A673 (cell line): ENCODE measurements around the gene LRRC41. TPM values are rescaled to one million over a fixed set of nuclear protein-coding genes. Genes with fewer than 3 reads are reported as not detected.

Source experiments
- BruUV-seq: library from RNA; stranded (reverse); fragments of 400-500 nt; replicated peaks from 2 replicates; lab custom pipeline; 2021; lab: Mats Ljungman, UMichigan
- CTCF ChIA-PET: fragments of 300-600 bp; sonication (Branson Sonifier 250); formaldehyde crosslinking; loops from one replicate; lab custom pipeline; 2022; ENCODE audit warnings: antibody characterized with exemption; lab: Charles Lee
- POLR2A ChIA-PET: fragments of 300-600 bp; sonication (Branson Sonifier 250); formaldehyde crosslinking; loops from one replicate; lab custom pipeline; 2022; ENCODE audit warnings: antibody characterized with exemption; ENCODE audit not compliant: low non-redundant PET; lab: Charles Lee
- DNase-seq: peaks from one replicate; pipeline ENCODE4 v3.0.0-alpha.2; 2015; ENCODE audit warnings: low spot score
- H3K27ac ChIP-seq: fragments of 200-600 bp; sonication (generic); 2 replicates; pipeline ENCODE4 v1.5.1; 2016; ENCODE audit warnings: mixed run types, low read depth, mild to moderate bottlenecking, mixed read lengths, antibody characterized with exemption, low read length; ENCODE audit not compliant: poor library complexity, severe bottlenecking
- H3K27me3 ChIP-seq: fragments of 200-600 bp; sonication (generic); replicated peaks from 2 replicates; pipeline ENCODE4 v1.6.1; 2017; ENCODE audit warnings: mixed run types, low read depth, mild to moderate bottlenecking, mixed read lengths, antibody characterized with exemption, low read length; ENCODE audit not compliant: insufficient read depth, poor library complexity
- H3K36me3 ChIP-seq: fragments of 200-600 bp; sonication (generic); 2 replicates; pipeline ENCODE4 v1.6.1; 2016; ENCODE audit warnings: mixed run types, mild to moderate bottlenecking, mixed read lengths, antibody characterized with exemption, low read length; ENCODE audit not compliant: insufficient read depth, poor library complexity, severe bottlenecking
- H3K4me1 ChIP-seq: fragments of 200-600 bp; sonication (generic); 2 replicates; pipeline ENCODE4 v1.6.1; 2017; ENCODE audit warnings: mixed run types, mild to moderate bottlenecking, mixed read lengths, antibody characterized with exemption, low read length; ENCODE audit not compliant: insufficient read depth, poor library complexity, severe bottlenecking
- H3K4me3 ChIP-seq: fragments of 200-600 bp; sonication (generic); 2 replicates; pipeline ENCODE4 v1.5.1; 2016; ENCODE audit warnings: low read depth, mixed run types, mild to moderate bottlenecking, mixed read lengths, low read length; ENCODE audit not compliant: poor library complexity, severe bottlenecking
- H3K9me3 ChIP-seq: fragments of 200-600 bp; sonication (generic); 2 replicates; pipeline ENCODE4 v1.6.1; 2016; ENCODE audit warnings: mixed run types, low read depth, mild to moderate bottlenecking, mixed read lengths, antibody characterized with exemption, low read length; ENCODE audit not compliant: poor library complexity, severe bottlenecking
- EZH2 ChIP-seq: fragments of 200-600 bp; sonication (generic); IDR thresholded peaks from 2 replicates; pipeline ENCODE4 v1.6.1; 2017; ENCODE audit warnings: borderline replicate concordance, low read depth, mild to moderate bottlenecking, mixed read lengths, antibody characterized with exemption, low read length; ENCODE audit not compliant: poor library complexity, severe bottlenecking
- intact Hi-C: fragments of 100-400 bp; cut with micrococcal nuclease; formaldehyde crosslinking; loops from one replicate; pipeline ENCODE4 v1.10.0; 2022; ENCODE audit not compliant: unreplicated experiment
- total RNA-seq: library from RNA; stranded (reverse); gene quantifications from 2 replicates; pipeline ENCODE4 v1.2.3, GENCODE V29; 2021
- TF ChIP-seq, protein P1 (sequence below): fragments of 300-800, 200-600 bp; sonication (generic); conservative IDR thresholded peaks from 2 replicates; pipeline ENCODE4 v1.5.1; 2017; ENCODE audit warnings: low read depth, mild to moderate bottlenecking, antibody characterized with exemption, low read length, moderate library complexity, mixed read lengths

The LRRC41 gene
- total RNA-seq, 1 experiment from 2014 or later: 79.1 TPM

DNA sequence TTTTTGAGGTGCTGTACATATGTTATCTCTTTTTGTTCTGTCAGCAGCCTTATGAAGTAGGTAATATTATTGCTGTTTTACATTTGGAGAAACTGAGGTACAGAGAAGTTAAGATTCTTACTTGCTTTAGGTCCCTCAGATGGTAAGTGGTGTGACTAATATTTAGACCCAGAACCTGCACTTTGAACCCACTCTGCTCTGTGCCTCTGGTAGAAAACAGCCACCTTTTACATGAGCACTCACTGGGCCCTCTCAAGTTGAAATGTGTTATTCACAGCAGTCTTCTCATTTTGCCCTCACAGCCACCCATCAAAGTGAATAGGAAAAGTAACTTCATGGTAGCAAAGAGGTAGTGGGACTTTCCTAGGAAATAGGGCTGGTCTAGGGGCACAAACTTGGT, 41.9 kb upstream of the LRRC41 start:
- Histone ChIP-seq H3K27ac (no peak overlapping the region), H3K27me3 (no peaks in the 10 kb centered on the region), H3K4me3 (no peak overlapping the region), H3K36me3 (peaks cover 50% of the 10 kb centered on the region), H3K9me3 (no peaks in the 10 kb centered on the region), H3K4me1 (no peaks in the 10 kb centered on the region)
- DNase-seq: no peak
- POLR2A ChIA-PET: no interaction called here
- no TSS peak for BruUV-seq
- intact Hi-C loops: no loop called here
- no peak for TF ChIP-seq EZH2
- TF ChIP-seq, protein P1, sequence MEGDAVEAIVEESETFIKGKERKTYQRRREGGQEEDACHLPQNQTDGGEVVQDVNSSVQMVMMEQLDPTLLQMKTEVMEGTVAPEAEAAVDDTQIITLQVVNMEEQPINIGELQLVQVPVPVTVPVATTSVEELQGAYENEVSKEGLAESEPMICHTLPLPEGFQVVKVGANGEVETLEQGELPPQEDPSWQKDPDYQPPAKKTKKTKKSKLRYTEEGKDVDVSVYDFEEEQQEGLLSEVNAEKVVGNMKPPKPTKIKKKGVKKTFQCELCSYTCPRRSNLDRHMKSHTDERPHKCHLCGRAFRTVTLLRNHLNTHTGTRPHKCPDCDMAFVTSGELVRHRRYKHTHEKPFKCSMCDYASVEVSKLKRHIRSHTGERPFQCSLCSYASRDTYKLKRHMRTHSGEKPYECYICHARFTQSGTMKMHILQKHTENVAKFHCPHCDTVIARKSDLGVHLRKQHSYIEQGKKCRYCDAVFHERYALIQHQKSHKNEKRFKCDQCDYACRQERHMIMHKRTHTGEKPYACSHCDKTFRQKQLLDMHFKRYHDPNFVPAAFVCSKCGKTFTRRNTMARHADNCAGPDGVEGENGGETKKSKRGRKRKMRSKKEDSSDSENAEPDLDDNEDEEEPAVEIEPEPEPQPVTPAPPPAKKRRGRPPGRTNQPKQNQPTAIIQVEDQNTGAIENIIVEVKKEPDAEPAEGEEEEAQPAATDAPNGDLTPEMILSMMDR: no peak
- CTCF ChIA-PET: no interaction called here

- no peak for DNase-seq
- Histone ChIP-seq H3K27ac (no peak overlapping the region), H3K27me3 (no peaks in the 10 kb centered on the region), H3K9me3 (no peaks in the 10 kb centered on the region), H3K36me3 (peaks cover 42% of the 10 kb centered on the region), H3K4me1 (peaks cover 4% of the 10 kb centered on the region), H3K4me3 (no peak overlapping the region)
- BruUV-seq: no TSS peak
- TF ChIP-seq EZH2: no peak
- TF ChIP-seq, protein P1: no peak
- ChIA-PET POLR2A (interaction anchor here (0.6 kb wide), 1 partner anchor 411 kb away, joined by 5 read pairs; no protein-coding TSS in a partner anchor), CTCF (interaction anchor here (0.8 kb wide), 1 partner anchor 11 kb away, joined by 3 read pairs; no protein-coding TSS in a partner anchor)
- intact Hi-C loops: loop anchor here (5.0 kb wide), 1 partner anchor 97 kb away; the partner anchor contains the start of gene RAD54L
Measured at GRCh38 chr1:46344481-46344880, 41.1 kb upstream of the LRRC41 start.

- Histone ChIP-seq H3K27me3 (no peaks in the 10 kb centered on the region), H3K4me1 (peaks cover 6% of the 10 kb centered on the region), H3K9me3 (no peaks in the 10 kb centered on the region), H3K4me3 (no peak overlapping the region), H3K36me3 (peaks cover 39% of the 10 kb centered on the region), H3K27ac (no peak overlapping the region)
- intact Hi-C loops: loop anchor here (5.0 kb wide), 1 partner anchor 96 kb away; the partner anchor contains the start of gene RAD54L
- ChIA-PET POLR2A (interaction anchor here (0.6 kb wide), 2 partner anchors 9 to 410 kb away, joined by 5 read pairs; no protein-coding TSS in a partner anchor), CTCF (interaction anchor here (0.8 kb wide), 1 partner anchor 10 kb away, joined by 3 read pairs; no protein-coding TSS in a partner anchor)
- TF ChIP-seq EZH2: no peak
- TF ChIP-seq, protein P1: no peak
- no peak for DNase-seq
- no TSS peak for BruUV-seq
Measured at GRCh38 chr1:46343705-46344104, 40.3 kb upstream of the LRRC41 start.
